HEK293 (cell line): ENCODE measurements around the gene CNTNAP5.

Source experiments
- CTCF ChIA-PET: fragments of 350-600 bp; formaldehyde crosslinking; extraction: SDS; loops from one replicate; lab custom pipeline; 2021; ENCODE audit warnings: antibody characterized with exemption; lab: Yijun Ruan, JAX
- POLR2A ChIA-PET: fragments of 300-600 bp; formaldehyde crosslinking; extraction: SDS; loops from one replicate; lab custom pipeline; 2020; ENCODE audit warnings: antibody characterized with exemption, inconsistent platforms; lab: Yijun Ruan, JAX
- H3K27ac ChIP-seq: fragments of 200-500 bp; sonication (Bioruptor generic); 2 replicates; pipeline ENCODE4 v1.5.1; 2014; ENCODE audit warnings: low read depth, low read length, control low read depth, inconsistent platforms; ENCODE audit errors: extremely low read depth
- H3K36me3 ChIP-seq, 2 experiments: fragments of 200-500 bp in 1 of 2; sonication (Bioruptor generic) in 1 of 2; 1 replicate in 1 of 2; 2 replicates in 1 of 2; pipeline ENCODE4 v1.5.1; 2014 to 2017; ENCODE audit warnings: inconsistent platforms in 2 of 2, low read length in 2 of 2; ENCODE audit not compliant: control insufficient read depth in 2 of 2, insufficient read depth in 1 of 2
- H3K4me1 ChIP-seq: fragments of 200-500 bp; sonication (Bioruptor generic); 2 replicates; pipeline ENCODE4 v1.5.1; 2014; ENCODE audit warnings: mild to moderate bottlenecking, low read length, inconsistent platforms; ENCODE audit not compliant: control insufficient read depth, insufficient read depth
- H3K4me3 ChIP-seq: 2 replicates; pipeline ENCODE4 v1.5.1; 2011; ENCODE audit warnings: low read depth, mild to moderate bottlenecking, control low read depth, low read length, moderate library complexity
- H3K9me3 ChIP-seq: fragments of 200-500 bp; sonication (Bioruptor generic); 2 replicates; pipeline ENCODE4 v1.5.1; 2014; ENCODE audit warnings: low read depth, low read length, inconsistent platforms; ENCODE audit not compliant: control insufficient read depth, insufficient read depth
- BCL6B ChIP-seq: fragments of 450-650 bp; formaldehyde crosslinking; IDR thresholded peaks from 2 replicates; pipeline ENCODE4 v1.5.1; 2017; ENCODE audit warnings: missing biosample characterization, missing genetic modification characterization
- HOXA7 ChIP-seq: sonication (generic); formaldehyde crosslinking; IDR thresholded peaks from 2 replicates; pipeline ENCODE4 v1.8.1; 2022; ENCODE audit warnings: missing genetic modification reagents, borderline replicate concordance
- HOXC10 ChIP-seq: sonication (generic); formaldehyde crosslinking; IDR thresholded peaks from 2 replicates; pipeline ENCODE4 v1.8.1; 2023; ENCODE audit warnings: mild to moderate bottlenecking, missing genetic modification reagents
- KLF10 ChIP-seq: fragments of 450-650 bp; IDR thresholded peaks from 2 replicates; pipeline ENCODE4 v1.5.1; 2018; ENCODE audit warnings: missing biosample characterization, mild to moderate bottlenecking, missing genetic modification characterization
- KLF8 ChIP-seq: fragments of 450-650 bp; formaldehyde crosslinking; IDR thresholded peaks from 2 replicates; pipeline ENCODE4 v1.5.1; 2016; ENCODE audit warnings: missing biosample characterization, missing genetic modification characterization
- MZF1 ChIP-seq: fragments of 450-650 bp; formaldehyde crosslinking; IDR thresholded peaks from 2 replicates; pipeline ENCODE4 v1.5.1; 2017; ENCODE audit warnings: missing biosample characterization, missing genetic modification characterization, borderline replicate concordance
- PRDM1 ChIP-seq: fragments of 450-650 bp; formaldehyde crosslinking; IDR thresholded peaks from 2 replicates; pipeline ENCODE4; 2016; ENCODE audit warnings: missing biosample characterization, missing genetic modification characterization
- RBAK ChIP-seq: fragments of 450-650 bp; formaldehyde crosslinking; IDR thresholded peaks from 2 replicates; pipeline ENCODE4 v1.5.1; 2016; ENCODE audit warnings: missing biosample characterization, missing genetic modification characterization
- REST ChIP-seq: fragments of 450-650 bp; formaldehyde crosslinking; IDR thresholded peaks from 2 replicates; pipeline ENCODE4 v1.5.1; 2016; ENCODE audit warnings: missing biosample characterization, missing genetic modification characterization
- ZNF138 ChIP-seq: fragments of 450-650 bp; formaldehyde crosslinking; IDR thresholded peaks from 2 replicates; pipeline ENCODE4 v1.5.1; 2016; ENCODE audit warnings: missing biosample characterization, missing genetic modification characterization, borderline replicate concordance
- ZNF19 ChIP-seq: fragments of 450-650 bp; formaldehyde crosslinking; IDR thresholded peaks from 2 replicates; pipeline ENCODE4; 2016; ENCODE audit warnings: missing biosample characterization, missing genetic modification characterization, low read depth
- ZNF24 ChIP-seq: fragments of 450-650 bp; formaldehyde crosslinking; IDR thresholded peaks from 2 replicates; pipeline ENCODE4 v1.5.1; 2016; ENCODE audit warnings: missing biosample characterization, missing genetic modification characterization
- ZNF26 ChIP-seq: fragments of 450-650 bp; formaldehyde crosslinking; IDR thresholded peaks from 2 replicates; pipeline ENCODE4 v1.5.1; 2016; ENCODE audit warnings: missing biosample characterization, missing genetic modification characterization
- ZNF292 ChIP-seq: fragments of 450-650 bp; formaldehyde crosslinking; IDR thresholded peaks from 2 replicates; pipeline ENCODE4 v1.5.1; 2016; ENCODE audit warnings: low read depth, missing biosample characterization, missing genetic modification characterization, borderline replicate concordance
- ZNF449 ChIP-seq: fragments of 450-650 bp; formaldehyde crosslinking; IDR thresholded peaks from 2 replicates; pipeline ENCODE4 v1.5.1; 2017; ENCODE audit warnings: missing biosample characterization, mild to moderate bottlenecking, missing genetic modification characterization, moderate library complexity
- ZNF514 ChIP-seq: fragments of 450-650 bp; formaldehyde crosslinking; IDR thresholded peaks from 2 replicates; pipeline ENCODE4 v1.5.1; 2016; ENCODE audit warnings: missing biosample characterization, missing genetic modification characterization
- ZNF560 ChIP-seq: fragments of 450-650 bp; formaldehyde crosslinking; IDR thresholded peaks from 2 replicates; pipeline ENCODE4 v1.5.1; 2017; ENCODE audit warnings: missing biosample characterization, missing genetic modification characterization, borderline replicate concordance
- ZNF585B ChIP-seq: fragments of 450-650 bp; formaldehyde crosslinking; IDR thresholded peaks from 2 replicates; pipeline ENCODE4 v1.5.1; 2016; ENCODE audit warnings: missing biosample characterization, missing genetic modification characterization
- ZNF610 ChIP-seq: fragments of 450-650 bp; formaldehyde crosslinking; IDR thresholded peaks from 2 replicates; pipeline ENCODE4 v1.5.1; 2016; ENCODE audit warnings: missing biosample characterization, missing genetic modification characterization, borderline replicate concordance
- ZNF660 ChIP-seq: fragments of 450-650 bp; IDR thresholded peaks from 2 replicates; pipeline ENCODE4 v1.5.1; 2018; ENCODE audit warnings: missing biosample characterization, mild to moderate bottlenecking, missing genetic modification characterization
- ZNF776 ChIP-seq: fragments of 450-650 bp; formaldehyde crosslinking; IDR thresholded peaks from 2 replicates; pipeline ENCODE4 v1.5.0; 2017; ENCODE audit warnings: missing biosample characterization, missing genetic modification characterization, borderline replicate concordance
- ZSCAN4 ChIP-seq: fragments of 450-650 bp; formaldehyde crosslinking; IDR thresholded peaks from 2 replicates; pipeline ENCODE4 v1.5.1; 2017; ENCODE audit warnings: missing biosample characterization, missing genetic modification characterization
- TF ChIP-seq, protein P1 (sequence below): fragments of 450-650 bp; formaldehyde crosslinking; IDR thresholded peaks from 2 replicates; pipeline ENCODE4 v1.5.1; 2016; ENCODE audit warnings: missing biosample characterization, missing genetic modification characterization, borderline replicate concordance

CNTNAP5 gene

GRCh38 chr2:124524155-124524915 lies 499.2 kb downstream of the CNTNAP5 start:
- Histone ChIP-seq H3K27ac (no peak overlapping the region), H3K4me1 (no peaks in the 10 kb centered on the region), H3K36me3 (no peaks in the 10 kb centered on the region), H3K9me3 (no peaks in the 10 kb centered on the region), H3K4me3 (no peak overlapping the region)
- ChIA-PET POLR2A (no interaction called here), CTCF (no interaction called here)
- no peak for TF ChIP-seq KLF8 (tag by site-specific recombination)
- no peak for TF ChIP-seq ZNF138 (tag by site-specific recombination)
- no peak for TF ChIP-seq MZF1
- TF ChIP-seq ZNF449 (tag by site-specific recombination), result no peak
- TF ChIP-seq BCL6B, result no peak
- no peak for TF ChIP-seq ZNF610 (tag by site-specific recombination)
- no peak for TF ChIP-seq ZNF19 (tag by site-specific recombination)
- no peak for TF ChIP-seq PRDM1
- no peak for TF ChIP-seq REST (tag by site-specific recombination)
- TF ChIP-seq HOXA7 (CRISPR knock-in tag), result no peak
- no peak for TF ChIP-seq ZNF514
- TF ChIP-seq ZSCAN4 (tag by site-specific recombination), result no peak
- TF ChIP-seq ZNF660, result no peak

GRCh38 chr2:124526221-124526620 lies 501.1 kb downstream of the CNTNAP5 start:
- Histone ChIP-seq H3K4me1 (no peaks in the 10 kb centered on the region), H3K4me3 (no peak overlapping the region), H3K9me3 (no peaks in the 10 kb centered on the region), H3K36me3 (no peaks in the 10 kb centered on the region), H3K27ac (no peak overlapping the region)
- POLR2A ChIA-PET, result no interaction called here
- CTCF ChIA-PET, result no interaction called here
- TF ChIP-seq ZNF560 (tag by site-specific recombination) (no peak), HOXC10 (CRISPR knock-in tag) (no peak), ZNF292 (tag by site-specific recombination) (no peak), ZNF24 (tag by site-specific recombination) (no peak), KLF10 (tag by site-specific recombination) (no peak), RBAK (tag by site-specific recombination) (no peak), ZNF26 (no peak), ZNF776 (tag by site-specific recombination) (no peak), ZNF585B (tag by site-specific recombination) (no peak)
- TF ChIP-seq, protein P1, sequence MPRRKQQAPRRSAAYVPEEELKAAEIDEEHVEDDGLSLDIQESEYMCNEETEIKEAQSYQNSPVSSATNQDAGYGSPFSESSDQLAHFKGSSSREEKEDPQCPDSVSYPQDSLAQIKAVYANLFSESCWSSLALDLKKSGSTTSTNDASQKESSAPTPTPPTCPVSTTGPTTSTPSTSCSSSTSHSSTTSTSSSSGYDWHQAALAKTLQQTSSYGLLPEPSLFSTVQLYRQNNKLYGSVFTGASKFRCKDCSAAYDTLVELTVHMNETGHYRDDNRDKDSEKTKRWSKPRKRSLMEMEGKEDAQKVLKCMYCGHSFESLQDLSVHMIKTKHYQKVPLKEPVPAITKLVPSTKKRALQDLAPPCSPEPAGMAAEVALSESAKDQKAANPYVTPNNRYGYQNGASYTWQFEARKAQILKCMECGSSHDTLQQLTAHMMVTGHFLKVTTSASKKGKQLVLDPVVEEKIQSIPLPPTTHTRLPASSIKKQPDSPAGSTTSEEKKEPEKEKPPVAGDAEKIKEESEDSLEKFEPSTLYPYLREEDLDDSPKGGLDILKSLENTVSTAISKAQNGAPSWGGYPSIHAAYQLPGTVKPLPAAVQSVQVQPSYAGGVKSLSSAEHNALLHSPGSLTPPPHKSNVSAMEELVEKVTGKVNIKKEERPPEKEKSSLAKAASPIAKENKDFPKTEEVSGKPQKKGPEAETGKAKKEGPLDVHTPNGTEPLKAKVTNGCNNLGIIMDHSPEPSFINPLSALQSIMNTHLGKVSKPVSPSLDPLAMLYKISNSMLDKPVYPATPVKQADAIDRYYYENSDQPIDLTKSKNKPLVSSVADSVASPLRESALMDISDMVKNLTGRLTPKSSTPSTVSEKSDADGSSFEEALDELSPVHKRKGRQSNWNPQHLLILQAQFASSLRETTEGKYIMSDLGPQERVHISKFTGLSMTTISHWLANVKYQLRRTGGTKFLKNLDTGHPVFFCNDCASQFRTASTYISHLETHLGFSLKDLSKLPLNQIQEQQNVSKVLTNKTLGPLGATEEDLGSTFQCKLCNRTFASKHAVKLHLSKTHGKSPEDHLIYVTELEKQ (tag by site-specific recombination), result no peak
